Measurements from ENCODE around the gene MRTFA.
A peak's percentile ranks its signal among the peaks of the same experiment; 100 is the strongest.
"Not testable (repeated sequence)": the region's sequence is repeated elsewhere in the genome, so short reads cannot be mapped to it uniquely, and the experiment has no call there.

The MRTFA gene

DNA sequence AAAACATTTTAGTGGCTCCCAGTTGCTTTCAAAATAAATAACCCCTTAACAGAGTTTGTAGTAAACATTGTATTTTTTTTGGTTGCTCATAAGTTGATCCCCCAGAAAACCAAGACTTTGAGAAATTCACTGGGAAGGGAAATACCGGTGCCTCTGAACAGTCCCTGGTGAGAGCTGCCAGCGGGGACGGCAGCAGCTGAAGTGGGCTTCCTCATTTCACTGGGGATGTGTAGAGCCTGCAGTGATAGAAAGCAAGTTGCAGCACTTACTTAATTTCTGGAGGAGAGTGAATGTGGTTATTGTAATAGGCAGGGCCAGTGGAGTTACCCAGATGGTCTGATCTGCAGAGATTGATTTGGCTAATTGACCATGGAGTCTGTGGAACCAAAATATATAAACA is 24.2 kb upstream of the MRTFA start:
- DNase-seq (ENCODE audit: low read depth): no peak
- no peak overlapping the region for H3K4me3 ChIP-seq (ENCODE audit: low read depth, low read length)
- TF ChIP-seq, protein P1, sequence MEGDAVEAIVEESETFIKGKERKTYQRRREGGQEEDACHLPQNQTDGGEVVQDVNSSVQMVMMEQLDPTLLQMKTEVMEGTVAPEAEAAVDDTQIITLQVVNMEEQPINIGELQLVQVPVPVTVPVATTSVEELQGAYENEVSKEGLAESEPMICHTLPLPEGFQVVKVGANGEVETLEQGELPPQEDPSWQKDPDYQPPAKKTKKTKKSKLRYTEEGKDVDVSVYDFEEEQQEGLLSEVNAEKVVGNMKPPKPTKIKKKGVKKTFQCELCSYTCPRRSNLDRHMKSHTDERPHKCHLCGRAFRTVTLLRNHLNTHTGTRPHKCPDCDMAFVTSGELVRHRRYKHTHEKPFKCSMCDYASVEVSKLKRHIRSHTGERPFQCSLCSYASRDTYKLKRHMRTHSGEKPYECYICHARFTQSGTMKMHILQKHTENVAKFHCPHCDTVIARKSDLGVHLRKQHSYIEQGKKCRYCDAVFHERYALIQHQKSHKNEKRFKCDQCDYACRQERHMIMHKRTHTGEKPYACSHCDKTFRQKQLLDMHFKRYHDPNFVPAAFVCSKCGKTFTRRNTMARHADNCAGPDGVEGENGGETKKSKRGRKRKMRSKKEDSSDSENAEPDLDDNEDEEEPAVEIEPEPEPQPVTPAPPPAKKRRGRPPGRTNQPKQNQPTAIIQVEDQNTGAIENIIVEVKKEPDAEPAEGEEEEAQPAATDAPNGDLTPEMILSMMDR (IDR thresholded peaks at IDR 0.05; ENCODE audit: low read depth, low read length, missing control alignments): no peak

DNA sequence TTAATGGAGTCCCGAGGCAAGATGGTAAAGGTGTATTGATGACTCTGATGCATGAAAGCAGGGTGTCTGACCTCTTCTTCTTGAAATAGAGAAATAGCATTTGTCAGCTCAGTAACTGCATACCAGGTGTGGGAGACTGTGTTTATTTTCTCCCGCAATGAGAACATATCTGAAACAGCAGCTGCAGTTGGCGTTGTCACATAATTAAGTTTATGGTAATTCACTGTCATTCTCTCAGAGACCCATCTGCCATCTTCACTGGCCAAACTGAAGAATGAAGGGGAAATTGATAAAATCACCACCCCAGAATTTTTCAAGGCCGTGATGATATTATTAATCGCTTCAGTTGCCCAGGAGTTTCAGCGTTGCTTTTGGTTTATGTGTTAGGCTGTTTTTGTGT is 22.6 kb upstream of the MRTFA start:
- TF ChIP-seq, protein P1 (IDR thresholded peaks at IDR 0.05; ENCODE audit: low read depth, low read length, missing control alignments): no peak
- H3K4me3 ChIP-seq (ENCODE audit: low read depth, low read length): no peak overlapping the region
- no peak for DNase-seq (ENCODE audit: low read depth)

DNA sequence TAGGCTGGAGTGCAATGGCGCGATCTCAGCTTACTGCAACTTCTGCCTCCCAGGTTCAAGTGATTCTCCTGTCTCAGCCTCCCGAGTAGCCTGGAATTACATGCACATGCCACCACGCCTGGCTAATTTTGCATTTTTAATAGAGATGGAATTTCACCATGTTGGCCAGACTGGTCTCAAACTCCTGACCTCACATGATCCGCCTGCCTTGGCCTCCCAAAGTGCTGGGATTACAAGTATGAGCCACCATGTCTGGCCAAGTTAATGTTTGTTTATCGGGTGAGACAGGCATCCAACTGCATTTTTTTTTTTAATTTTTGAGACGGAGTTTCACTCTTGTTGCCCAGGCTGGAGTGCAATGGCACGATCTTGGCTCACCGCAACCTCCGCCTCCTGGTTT is 20.1 kb upstream of the MRTFA start:
- not testable (repeated sequence) for DNase-seq (ENCODE audit: low read depth); H3K4me3 ChIP-seq (ENCODE audit: low read depth, low read length)

DNA sequence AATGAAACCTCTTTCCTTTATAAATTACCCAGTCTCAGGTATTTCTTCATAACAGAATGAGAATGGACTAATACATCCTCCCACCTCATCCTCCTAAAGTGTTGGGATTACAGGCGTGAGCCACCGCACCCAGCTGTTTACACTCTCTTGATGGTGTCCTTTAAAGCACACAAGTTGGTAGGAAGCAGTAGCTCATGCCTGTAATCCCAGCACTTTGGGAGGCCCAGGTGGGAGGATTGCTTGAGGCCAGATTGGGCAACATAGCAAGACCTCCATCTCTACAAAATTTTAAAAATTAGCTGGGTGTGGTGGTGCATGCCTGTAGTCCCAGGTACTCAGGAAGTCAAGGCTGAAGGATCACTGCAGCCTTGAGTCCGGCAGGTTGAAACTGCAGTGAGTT is 19.4 kb upstream of the MRTFA start:
- not testable (repeated sequence) for DNase-seq (ENCODE audit: low read depth); H3K4me3 ChIP-seq (ENCODE audit: low read depth, low read length)

DNA sequence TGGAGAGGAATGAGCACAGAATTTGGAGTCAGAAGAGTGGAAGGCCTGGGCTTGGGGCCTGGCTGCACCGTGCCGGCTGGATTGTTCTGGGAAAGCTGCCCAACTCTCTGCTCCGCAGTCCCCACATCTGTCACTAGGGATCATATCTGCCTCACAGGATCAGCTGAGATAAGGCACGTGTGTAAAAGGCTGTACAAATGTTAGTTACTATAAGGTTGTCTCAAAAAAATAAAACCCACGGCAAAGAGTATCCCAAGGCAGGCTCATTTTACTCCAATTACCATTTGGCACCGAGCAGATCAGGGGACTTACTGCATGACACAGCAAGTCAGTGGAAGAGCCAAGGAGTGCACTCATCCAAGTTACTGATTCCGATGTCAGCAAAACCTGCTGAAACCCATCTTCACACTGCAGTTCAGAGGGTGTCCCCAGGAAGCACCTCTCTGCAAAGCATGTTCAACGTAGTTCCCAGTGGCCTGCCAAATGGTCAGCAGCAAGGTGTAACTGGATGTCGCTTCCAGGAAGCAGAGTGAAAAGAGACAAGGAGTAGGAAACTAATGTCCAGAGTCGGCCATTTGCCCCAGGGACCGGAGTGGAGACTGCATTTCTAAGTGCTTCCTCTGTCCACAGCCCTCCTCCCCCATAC is 18.1 kb upstream of the MRTFA start:
- no peak overlapping the region for H3K4me3 ChIP-seq (ENCODE audit: low read depth, low read length)
- DNase-seq (ENCODE audit: low read depth): no peak
- TF ChIP-seq, protein P1 (IDR thresholded peaks at IDR 0.05; ENCODE audit: low read depth, low read length, missing control alignments): no peak

DNA sequence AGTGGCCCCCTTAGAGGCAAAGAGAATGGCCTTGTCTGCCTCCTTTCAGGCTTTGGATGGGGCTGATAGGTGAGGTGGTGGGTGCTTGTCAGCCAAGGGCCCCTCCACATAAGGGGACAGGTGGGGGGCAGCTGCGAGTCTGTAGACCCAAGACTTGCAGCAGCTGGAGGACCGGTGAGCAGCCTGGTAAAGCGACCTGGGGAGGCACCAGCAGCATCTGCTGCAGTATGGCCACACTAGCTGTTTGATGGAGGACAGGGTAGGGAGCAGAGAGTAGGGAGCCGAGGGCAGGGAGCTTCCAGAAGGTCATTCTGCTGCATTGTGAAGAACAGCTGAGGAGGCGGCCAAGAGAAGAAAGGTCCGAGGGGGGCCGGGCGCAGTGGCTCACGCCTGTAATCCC is 16.8 kb upstream of the MRTFA start:
- DNase-seq (ENCODE audit: low read depth): no peak
- no peak overlapping the region for H3K4me3 ChIP-seq (ENCODE audit: low read depth, low read length)
- TF ChIP-seq, protein P1 (IDR thresholded peaks at IDR 0.05; ENCODE audit: low read depth, low read length, missing control alignments): no peak

DNA sequence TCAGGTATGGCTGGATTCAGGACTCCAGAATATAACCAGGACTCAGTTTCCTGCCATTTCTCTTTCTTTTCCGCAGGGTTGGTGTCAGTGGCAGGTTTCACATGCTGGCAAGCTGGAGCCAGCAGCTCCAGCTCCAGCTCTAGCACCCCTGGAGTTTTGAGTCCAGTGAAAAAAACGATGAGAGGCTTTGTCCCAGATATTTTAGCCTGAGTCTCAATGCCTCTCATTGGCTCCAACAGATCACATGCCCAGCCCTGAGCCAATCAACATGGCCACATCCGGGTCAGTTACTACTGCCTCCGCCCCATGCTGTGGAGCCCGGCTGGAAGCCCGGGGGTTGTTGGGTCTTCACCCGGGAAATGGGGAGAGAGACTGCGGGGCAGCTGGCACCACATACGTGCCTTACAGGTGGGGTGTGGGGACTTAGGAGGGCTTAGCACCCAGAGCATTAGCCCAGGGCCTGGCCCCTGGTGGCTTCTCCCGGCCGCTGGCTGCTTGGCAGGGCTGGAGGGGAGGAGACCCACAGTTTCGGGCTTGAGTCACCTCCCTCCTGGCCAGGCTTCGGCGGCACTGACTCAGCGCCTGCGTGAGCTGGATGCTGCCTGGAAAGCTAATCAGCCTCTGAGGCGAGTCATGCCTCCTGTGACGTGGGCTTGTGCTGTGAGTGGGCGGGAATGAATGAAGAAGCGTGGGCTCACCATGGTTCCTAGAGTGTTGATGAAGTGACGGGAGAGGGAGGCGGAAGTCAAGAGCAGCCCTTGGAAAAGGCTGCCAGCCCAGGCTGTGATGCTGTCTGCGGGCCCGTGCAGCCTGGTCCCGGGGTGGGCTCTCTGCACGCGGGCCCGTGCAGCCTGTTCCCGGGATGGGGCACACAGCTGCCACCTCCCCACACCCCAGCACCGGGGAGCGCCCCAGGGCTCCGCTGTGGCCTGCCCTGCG is 15.3 kb upstream of the MRTFA start:
- H3K4me3 ChIP-seq (ENCODE audit: low read depth, low read length): peak overlapping the region; percentile 98
- TF ChIP-seq, protein P1 (IDR thresholded peaks at IDR 0.05; ENCODE audit: low read depth, low read length, missing control alignments): no peak
- DNase-seq (ENCODE audit: low read depth): peak; percentile 80

DNA sequence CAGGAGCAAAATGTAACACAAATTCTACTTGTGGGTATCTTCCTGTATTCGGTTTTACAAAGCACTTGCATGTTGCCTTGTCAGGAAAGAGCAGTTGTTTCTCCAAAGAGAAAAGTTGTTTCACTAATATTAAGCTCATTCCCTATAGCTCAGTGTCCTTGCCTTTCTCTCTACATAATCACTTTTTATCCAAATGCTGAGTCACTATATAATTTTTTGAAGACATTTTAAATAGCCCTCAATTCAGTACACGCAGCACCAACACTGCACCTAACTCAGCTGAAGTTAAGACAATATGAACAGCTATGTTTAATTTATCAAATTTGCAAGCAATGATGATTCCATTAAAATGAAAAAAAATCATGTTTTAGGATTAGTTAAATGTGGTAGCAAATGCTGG is 14.5 kb upstream of the MRTFA start:
- no peak for DNase-seq (ENCODE audit: low read depth)
- TF ChIP-seq, protein P1 (IDR thresholded peaks at IDR 0.05; ENCODE audit: low read depth, low read length, missing control alignments): no peak
- peak overlapping the region; percentile 98 for H3K4me3 ChIP-seq (ENCODE audit: low read depth, low read length)

Measured in GM12864 (cell line).